Measurements from ENCODE around the gene CUBN.

CUBN gene

GRCh38 chr10:16950656-16951601 is 178.7 kb downstream of the CUBN start:
- DNase-seq (ENCODE audit: low read depth) = no peak

GRCh38 chr10:16949816-16950215 is 179.8 kb downstream of the CUBN start:
- DNase-seq (ENCODE audit: low read depth) = no peak

- no peak for DNase-seq (ENCODE audit: low read depth)
Measured at GRCh38 chr10:16948361-16948760, 181.2 kb downstream of the CUBN start.

DNA sequence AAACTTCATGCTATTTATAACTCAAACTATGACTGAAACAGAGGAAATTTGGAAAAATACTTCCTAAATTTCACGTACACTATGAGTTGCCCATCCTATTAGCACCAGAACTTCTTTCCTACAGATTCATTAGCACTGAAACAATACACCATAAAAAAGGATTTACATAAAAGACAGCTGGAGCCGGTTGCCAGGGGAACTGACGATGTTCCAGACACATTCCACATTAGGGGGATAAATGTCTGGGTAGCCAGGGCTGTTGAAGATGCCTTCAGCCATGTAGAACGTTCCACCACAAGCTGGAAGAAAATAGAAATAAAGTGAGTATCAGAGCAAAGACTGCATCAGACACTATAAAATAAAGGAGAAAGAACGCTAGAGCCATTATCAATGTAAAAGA is 182.5 kb downstream of the CUBN start:
- DNase-seq (ENCODE audit: low read depth) = no peak

- no peak for DNase-seq (ENCODE audit: low read depth)
Measured at GRCh38 chr10:16945593-16945992, 184.0 kb downstream of the CUBN start.

DNA sequence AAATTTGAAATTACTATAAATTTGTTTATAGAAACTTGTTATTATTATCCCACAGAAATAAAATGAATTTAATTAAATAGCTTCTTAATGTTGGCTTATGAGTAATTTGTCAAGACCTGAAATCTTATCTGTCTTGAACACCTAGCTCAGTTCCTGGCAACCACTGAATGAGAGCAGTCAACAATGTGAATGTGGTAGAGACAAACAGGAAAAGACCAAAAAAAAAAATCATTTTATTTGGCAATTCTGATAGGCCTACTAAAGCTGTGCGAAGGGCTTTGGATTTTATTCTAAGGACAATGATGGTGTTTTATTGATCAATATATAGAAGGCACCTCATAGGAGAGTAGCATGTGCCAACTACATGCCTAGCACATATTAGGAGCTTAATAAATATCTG is 184.6 kb downstream of the CUBN start:
- DNase-seq (ENCODE audit: low read depth) = no peak

GRCh38 chr10:16944402-16944801 is 185.2 kb downstream of the CUBN start:
- peak; percentile 86 for DNase-seq (ENCODE audit: low read depth)

DNA sequence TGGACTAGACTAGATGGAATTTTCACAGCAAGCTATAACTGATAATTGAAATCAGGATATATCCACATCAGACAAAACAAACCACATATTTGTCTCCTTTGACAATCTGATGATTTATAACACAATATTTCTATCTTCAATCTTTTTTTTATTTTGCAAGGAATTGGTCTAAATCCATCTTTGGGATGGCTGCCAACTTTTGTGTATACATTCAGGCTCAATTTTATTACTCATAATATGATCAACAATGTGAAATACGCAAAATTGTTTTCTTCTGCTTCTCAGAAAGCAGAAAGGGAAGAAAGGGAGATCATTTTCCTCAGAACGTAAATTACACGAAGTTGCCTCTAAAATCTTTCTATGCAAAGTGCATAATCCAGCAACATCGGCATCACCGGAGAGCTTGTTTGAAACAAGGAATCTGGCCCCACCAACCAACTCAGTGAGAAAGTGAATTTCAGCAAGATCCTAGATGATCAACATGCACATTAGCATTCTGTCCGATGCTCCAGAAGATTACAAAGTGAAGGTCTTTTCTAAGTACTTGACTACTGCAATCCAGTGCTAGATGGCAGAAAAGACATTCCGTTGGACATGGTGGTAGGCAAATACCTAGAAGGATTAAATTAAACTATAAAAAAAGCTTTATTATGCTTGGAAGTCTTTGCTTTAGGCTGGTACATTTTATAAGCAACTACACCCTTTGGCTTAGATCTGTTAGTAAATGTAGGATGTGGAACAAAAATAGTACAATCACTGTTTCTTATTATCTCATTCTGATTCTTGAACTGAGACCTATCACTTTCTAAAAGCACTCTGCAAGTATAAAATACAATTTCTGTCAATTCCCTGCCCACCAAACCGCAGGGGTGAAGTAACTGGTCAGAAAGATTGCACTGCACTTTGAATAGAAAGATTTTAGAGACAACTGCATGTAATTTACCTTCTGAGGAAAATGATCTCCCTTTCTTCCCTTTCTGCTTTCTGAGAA is 186.0 kb downstream of the CUBN start:
- peak; percentile 76 for DNase-seq (ENCODE audit: low read depth)

DNA sequence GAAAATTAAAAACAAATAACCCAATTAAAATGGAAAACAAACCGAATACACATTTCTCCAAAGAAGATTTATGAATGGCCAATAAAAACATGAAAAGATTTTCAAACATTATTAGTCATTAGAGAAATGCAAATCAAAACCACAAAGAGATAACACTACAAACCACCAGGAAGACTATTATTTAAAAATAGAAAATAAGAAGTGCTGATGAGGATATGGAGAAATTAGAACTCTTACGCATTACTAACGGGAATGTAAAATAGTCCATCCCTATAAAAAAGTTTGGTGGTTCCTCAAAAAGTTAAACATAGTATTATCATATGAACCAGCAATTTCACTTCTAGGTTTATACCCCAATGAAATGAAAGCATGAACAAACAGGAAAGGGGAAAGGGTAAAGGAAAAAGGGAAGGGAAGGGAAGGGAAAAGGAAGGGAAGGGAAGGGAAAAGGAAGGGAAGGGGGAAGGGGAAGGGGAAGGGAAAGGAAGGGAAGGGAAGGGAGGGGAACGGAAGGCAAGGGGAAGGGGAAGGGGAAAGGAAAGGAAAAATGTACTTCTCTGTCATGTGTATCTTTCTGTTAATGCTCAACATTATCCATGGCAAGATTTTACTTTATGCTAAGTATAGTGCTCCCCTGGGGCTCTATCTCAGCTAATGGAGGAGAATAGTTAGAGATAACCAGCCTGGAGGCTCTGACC is 187.1 kb downstream of the CUBN start:
- no peak for DNase-seq (ENCODE audit: low read depth)

GRCh38 chr10:16941870-16942269 is 187.7 kb downstream of the CUBN start:
- DNase-seq (ENCODE audit: low read depth) = no peak

GRCh38 chr10:16941067-16941466 is 188.5 kb downstream of the CUBN start:
- no peak for DNase-seq (ENCODE audit: low read depth)

GRCh38 chr10:16938952-16939351 is 190.7 kb downstream of the CUBN start:
- no peak for DNase-seq (ENCODE audit: low read depth)

GRCh38 chr10:16934461-16934860 is 195.2 kb downstream of the CUBN start:
- DNase-seq (ENCODE audit: low read depth) = no peak

- no peak for DNase-seq (ENCODE audit: low read depth)
Measured at GRCh38 chr10:16933783-16934182, 195.8 kb downstream of the CUBN start.

DNA sequence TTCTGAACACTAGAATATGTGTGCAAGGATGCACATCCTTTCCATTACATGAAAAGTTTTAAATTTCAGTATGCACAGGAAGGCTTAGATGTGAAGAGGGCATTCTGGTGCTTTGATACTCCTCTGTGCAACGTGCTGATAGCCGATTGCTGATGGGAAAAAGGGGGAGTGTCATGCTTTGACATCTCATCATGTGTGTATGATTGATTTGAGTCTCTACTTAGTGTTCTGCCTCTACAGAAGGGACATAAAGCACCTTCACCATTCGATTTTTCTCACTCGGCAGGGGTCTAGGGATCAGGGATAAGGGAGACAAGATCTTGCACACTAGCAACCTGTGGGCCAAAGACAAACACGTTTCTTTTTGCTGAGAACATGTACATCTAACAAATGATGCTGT is 197.7 kb downstream of the CUBN start:
- DNase-seq (ENCODE audit: low read depth) = no peak

GRCh38 chr10:16930540-16930939 is 199.1 kb downstream of the CUBN start:
- DNase-seq (ENCODE audit: low read depth) = no peak

DNA sequence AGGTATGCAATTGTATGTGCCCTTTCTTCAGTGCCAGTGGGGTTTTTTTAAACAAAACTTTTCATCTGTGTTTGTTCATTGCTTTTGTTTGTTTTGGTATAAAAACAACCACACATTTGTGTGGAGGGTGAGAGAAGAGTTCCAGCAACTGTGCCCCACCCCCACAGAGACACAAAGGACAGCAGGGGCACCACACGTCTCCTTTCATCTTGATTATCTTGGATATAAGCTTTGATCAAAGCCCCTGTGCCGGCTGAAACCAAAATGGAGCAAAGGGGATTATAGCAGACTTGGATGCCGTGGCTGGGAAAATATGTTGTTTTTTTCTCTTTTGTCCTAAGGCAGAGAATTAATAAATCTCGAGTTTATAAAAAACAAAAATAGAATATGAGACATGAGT is 200.5 kb downstream of the CUBN start:
- DNase-seq (ENCODE audit: low read depth) = no peak

GRCh38 chr10:16927546-16927945 is 202.1 kb downstream of the CUBN start:
- no peak for DNase-seq (ENCODE audit: low read depth)

- no peak for DNase-seq (ENCODE audit: low read depth)
Measured at GRCh38 chr10:16923726-16924125, 205.9 kb downstream of the CUBN start.

DNA sequence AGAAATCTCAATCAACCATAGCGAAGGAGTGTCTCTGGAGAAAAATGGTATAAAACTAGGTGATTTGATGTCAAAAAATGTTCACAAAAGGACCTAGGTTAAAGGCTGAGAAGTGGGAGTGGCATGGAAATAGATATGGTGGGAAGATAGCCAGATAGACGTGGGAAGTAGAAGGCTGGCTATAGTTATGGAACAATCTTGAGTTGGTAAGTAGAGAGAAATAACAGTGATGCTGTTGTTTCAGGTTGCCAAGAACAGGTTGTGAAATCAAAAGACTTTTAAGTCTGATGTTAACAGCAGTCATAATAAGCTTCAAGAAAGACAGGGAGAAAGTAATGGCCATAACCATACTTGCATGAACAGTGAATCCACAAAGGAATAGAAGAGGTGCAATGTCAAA is 206.3 kb downstream of the CUBN start:
- no peak for DNase-seq (ENCODE audit: low read depth)

DNA sequence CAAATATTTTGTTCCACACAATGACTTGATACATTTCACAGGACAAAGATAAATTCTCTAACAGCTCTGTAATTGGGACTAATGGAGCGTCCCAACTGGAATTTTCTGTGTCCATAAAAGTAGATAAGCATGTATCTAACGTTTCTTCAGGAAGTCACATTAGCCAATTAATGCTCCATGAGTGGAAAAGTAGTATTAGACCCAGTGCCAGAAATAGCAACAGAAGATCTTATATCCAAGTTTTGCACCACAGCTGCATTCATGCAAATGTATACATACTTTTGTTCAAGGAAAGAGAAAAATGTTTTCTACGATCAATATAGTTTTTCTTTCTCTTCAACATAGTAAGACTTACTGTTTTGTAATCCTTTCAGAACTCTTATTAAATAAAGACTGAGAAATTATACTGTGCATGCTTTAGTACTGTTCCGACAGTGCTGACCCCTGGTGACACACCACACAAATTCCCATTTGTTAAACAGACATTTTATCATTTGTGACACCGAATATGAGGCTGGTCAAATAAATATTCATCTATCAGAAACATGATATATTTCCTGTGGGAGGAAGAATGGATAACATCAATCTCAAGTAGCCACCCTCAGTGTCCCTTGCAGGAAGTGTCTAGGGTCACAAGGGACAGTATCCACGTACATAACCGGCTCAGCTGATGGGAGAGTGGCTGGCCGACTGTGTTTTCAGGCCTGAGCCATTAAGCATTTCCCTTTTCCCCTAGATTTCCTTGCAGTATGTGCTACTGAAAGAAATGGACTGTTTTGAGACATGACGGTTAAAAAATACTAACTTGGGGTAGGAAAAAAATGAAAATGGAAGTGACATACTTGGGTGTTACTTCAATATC is 210.3 kb downstream of the CUBN start:
- no peak for DNase-seq (ENCODE audit: low read depth)

Data from fibroblast of the conjunctiva (primary cell).